Dermis microvascular lymphatic vessel endothelial cell (primary cell): ENCODE measurements around the gene ANKRD30B. TPM values are rescaled to one million over a fixed set of nuclear protein-coding genes. Genes with fewer than 3 reads are reported as not detected.
"Not testable (repeated sequence)": the region's sequence is repeated elsewhere in the genome, so short reads cannot be mapped to it uniquely, and the experiment has no call there.

Source experiments
- DNase-seq, 2 donors: peaks; one replicate each; pipeline versions ENCODE4 v3.0.0 to v3.0.0-alpha.2; 2010; ENCODE audit warnings: low read depth in 2 of 2
- total RNA-seq: library from RNA; depleted of rRNA; stranded (reverse); fragments of >200 nt; gene quantifications from 2 replicates; pipeline ENCODE4 v1.2.1, GENCODE V29; 2014

The ANKRD30B gene
- total RNA-seq, result not detected in 2 replicates

GRCh38 chr18:14747513-14748474 lies at the start of gene ANKRD30B:
Gene ANKRD30B, plus strand, starts transcription at chr18:14748172. Its CDS starts 248 bp downstream, at chr18:14748420.
- DNase-seq, result no peak

- not testable (repeated sequence) for DNase-seq
Measured at GRCh38 chr18:14701286-14702040, 46.5 kb upstream of the ANKRD30B start.

- DNase-seq, result not testable (repeated sequence)
Measured at GRCh38 chr18:14709761-14710160, 38.2 kb upstream of the ANKRD30B start.

GRCh38 chr18:14721569-14721968 lies 26.4 kb upstream of the ANKRD30B start:
- not testable (repeated sequence) for DNase-seq

GRCh38 chr18:14739056-14739455 lies 8.9 kb upstream of the ANKRD30B start:
- DNase-seq, result not testable (repeated sequence)

GRCh38 chr18:14746897-14747296 lies 1.1 kb upstream of the ANKRD30B start:
- no peak for DNase-seq

- no peak for DNase-seq
Measured at GRCh38 chr18:14748496-14748895, 524 bp downstream of the ANKRD30B start.

GRCh38 chr18:14763566-14763965 lies 15.6 kb downstream of the ANKRD30B start:
- not testable (repeated sequence) for DNase-seq

GRCh38 chr18:14767474-14767873 lies 19.5 kb downstream of the ANKRD30B start:
- no peak for DNase-seq

- DNase-seq, result no peak
Measured at GRCh38 chr18:14768241-14768640, 20.3 kb downstream of the ANKRD30B start.

- DNase-seq, result no peak
Measured at GRCh38 chr18:14769381-14769780, 21.4 kb downstream of the ANKRD30B start.

- DNase-seq, result no peak
Measured at GRCh38 chr18:14776801-14777200, 28.8 kb downstream of the ANKRD30B start.

GRCh38 chr18:14781671-14782070 lies 33.7 kb downstream of the ANKRD30B start:
- no peak for DNase-seq

- DNase-seq, result no peak
Measured at GRCh38 chr18:14784133-14784532, 36.2 kb downstream of the ANKRD30B start.

GRCh38 chr18:14796876-14797275 lies 48.9 kb downstream of the ANKRD30B start:
- DNase-seq, result not testable (repeated sequence)

- DNase-seq, result not testable (repeated sequence)
Measured at GRCh38 chr18:14797969-14798764, 50.2 kb downstream of the ANKRD30B start.

- DNase-seq, result not testable (repeated sequence)
Measured at GRCh38 chr18:14811081-14811480, 63.1 kb downstream of the ANKRD30B start.

- not testable (repeated sequence) for DNase-seq
Measured at GRCh38 chr18:14826972-14827632, 79.1 kb downstream of the ANKRD30B start.

GRCh38 chr18:14841607-14842006 lies 93.6 kb downstream of the ANKRD30B start:
- DNase-seq, result not testable (repeated sequence)

GRCh38 chr18:14851533-14851932 lies 103.6 kb downstream of the ANKRD30B start:
- DNase-seq, result not testable (repeated sequence)

- not testable (repeated sequence) for DNase-seq
Measured at GRCh38 chr18:14855634-14856033, 107.7 kb downstream of the ANKRD30B start.
